ENCODE measurements around the gene IFI30.

GRCh38 chr19:18147396-18147795 lies 26.2 kb upstream of the IFI30 start:
- TF ChIP-seq EZH2phosphoT487 (IDR thresholded peaks at IDR 0.05; ENCODE audit: insufficient read depth, low read depth) (no peak), EZH2 (IDR thresholded peaks at IDR 0.05; ENCODE audit: insufficient read depth, poor library complexity, severe bottlenecking) (no peak)
